ENCODE results near the gene BHLHA15.

BHLHA15 gene

GRCh38 chr7:98211221-98211675 lies at the start of gene BHLHA15:
Gene BHLHA15 (plus strand): TSS chr7:98211439. CDS start chr7:98212310, 871 bp downstream.
- peak; percentile 57 for DNase-seq (ENCODE audit: low spot score)
- POLR2A ChIA-PET (ENCODE audit: low non-redundant PET): no interaction called here
- TF ChIP-seq, protein P1, sequence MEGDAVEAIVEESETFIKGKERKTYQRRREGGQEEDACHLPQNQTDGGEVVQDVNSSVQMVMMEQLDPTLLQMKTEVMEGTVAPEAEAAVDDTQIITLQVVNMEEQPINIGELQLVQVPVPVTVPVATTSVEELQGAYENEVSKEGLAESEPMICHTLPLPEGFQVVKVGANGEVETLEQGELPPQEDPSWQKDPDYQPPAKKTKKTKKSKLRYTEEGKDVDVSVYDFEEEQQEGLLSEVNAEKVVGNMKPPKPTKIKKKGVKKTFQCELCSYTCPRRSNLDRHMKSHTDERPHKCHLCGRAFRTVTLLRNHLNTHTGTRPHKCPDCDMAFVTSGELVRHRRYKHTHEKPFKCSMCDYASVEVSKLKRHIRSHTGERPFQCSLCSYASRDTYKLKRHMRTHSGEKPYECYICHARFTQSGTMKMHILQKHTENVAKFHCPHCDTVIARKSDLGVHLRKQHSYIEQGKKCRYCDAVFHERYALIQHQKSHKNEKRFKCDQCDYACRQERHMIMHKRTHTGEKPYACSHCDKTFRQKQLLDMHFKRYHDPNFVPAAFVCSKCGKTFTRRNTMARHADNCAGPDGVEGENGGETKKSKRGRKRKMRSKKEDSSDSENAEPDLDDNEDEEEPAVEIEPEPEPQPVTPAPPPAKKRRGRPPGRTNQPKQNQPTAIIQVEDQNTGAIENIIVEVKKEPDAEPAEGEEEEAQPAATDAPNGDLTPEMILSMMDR (conservative IDR thresholded peaks at IDR 0.05; ENCODE audit: low read depth): no peak
- H3K27ac ChIP-seq: no peak within 1 kb of the TSS
- CTCF ChIA-PET: interaction anchor here (1.2 kb wide), 1 partner anchor 190 kb away, joined by 4 read pairs; the partner anchor contains the start of gene BAIAP2L1

DNA sequence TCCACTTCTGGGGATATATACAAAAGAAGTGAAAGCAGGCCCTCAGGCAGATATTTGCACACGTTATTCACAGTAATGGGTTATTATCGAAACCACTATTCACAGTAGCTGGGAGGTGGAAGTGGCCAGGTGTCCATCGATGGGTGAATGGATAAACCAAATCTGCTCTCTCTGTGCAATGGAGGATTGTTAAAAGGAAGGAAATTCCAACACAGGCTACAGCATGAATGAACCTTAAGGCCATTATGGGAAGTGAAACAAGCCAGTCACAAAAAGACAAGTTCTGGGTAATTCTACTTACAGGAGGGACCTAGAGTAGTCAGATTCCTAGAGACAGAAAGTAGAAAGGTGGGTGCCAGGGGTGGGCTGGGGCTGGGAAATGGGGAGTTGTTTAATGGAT lies 48.5 kb upstream of the BHLHA15 start:
- ChIA-PET CTCF (interaction anchor here (12.0 kb wide), 1 partner anchor 140 kb away, joined by 202 read pairs; no protein-coding TSS in a partner anchor), POLR2A (ENCODE audit: low non-redundant PET) (no interaction called here)
- DNase-seq (ENCODE audit: low spot score): no peak
- TF ChIP-seq, protein P1 (conservative IDR thresholded peaks at IDR 0.05; ENCODE audit: low read depth): no peak
- no peak overlapping the region for H3K27ac ChIP-seq

DNA sequence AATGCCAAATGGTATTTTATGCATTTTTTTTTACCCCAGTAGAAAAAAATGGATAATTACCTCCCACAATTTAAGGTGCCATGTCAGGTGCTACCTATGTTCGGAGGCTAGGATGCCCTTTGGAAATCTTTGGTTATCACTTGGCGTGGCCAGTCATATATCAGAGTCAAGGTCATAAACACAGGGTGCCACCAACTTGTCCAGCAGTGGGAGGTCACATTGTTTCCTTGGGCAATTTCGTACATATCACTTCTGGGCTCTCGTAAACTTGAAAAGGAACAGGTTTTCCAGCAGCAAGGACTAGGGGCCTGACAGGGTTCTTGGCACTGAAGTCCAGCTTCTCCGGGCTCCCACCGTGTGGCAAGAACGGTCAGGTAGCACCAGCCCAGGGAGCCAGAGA lies 48.0 kb upstream of the BHLHA15 start:
- POLR2A ChIA-PET (ENCODE audit: low non-redundant PET): interaction anchor here (0.5 kb wide), 1 partner anchor 13 kb away, joined by 4 read pairs; no protein-coding TSS in a partner anchor
- H3K27ac ChIP-seq: peak overlapping the region; percentile 69
- CTCF ChIA-PET: interaction anchor here (12.0 kb wide), 1 partner anchor 141 kb away, joined by 202 read pairs; no protein-coding TSS in a partner anchor
- TF ChIP-seq, protein P1 (conservative IDR thresholded peaks at IDR 0.05; ENCODE audit: low read depth): no peak
- DNase-seq (ENCODE audit: low spot score): no peak

GRCh38 chr7:98163704-98164494 lies 47.3 kb upstream of the BHLHA15 start:
- TF ChIP-seq, protein P1 (conservative IDR thresholded peaks at IDR 0.05; ENCODE audit: low read depth): no peak
- H3K27ac ChIP-seq: peak overlapping the region; percentile 69
- ChIA-PET POLR2A (ENCODE audit: low non-redundant PET) (interaction anchor here (0.5 to 0.8 kb wide), 2 partner anchors 14 to 143 kb away, joined by 3 to 4 read pairs; no protein-coding TSS in a partner anchor), CTCF (interaction anchor here (12.0 kb wide), 1 partner anchor 141 kb away, joined by 202 read pairs; no protein-coding TSS in a partner anchor)
- DNase-seq (ENCODE audit: low spot score): peak; percentile 69

GRCh38 chr7:98165827-98166667 lies 45.2 kb upstream of the BHLHA15 start:
- POLR2A ChIA-PET (ENCODE audit: low non-redundant PET): no interaction called here
- TF ChIP-seq, protein P1 (conservative IDR thresholded peaks at IDR 0.05; ENCODE audit: low read depth): peak; percentile 79
- no peak for DNase-seq (ENCODE audit: low spot score)
- H3K27ac ChIP-seq: no peak overlapping the region
- CTCF ChIA-PET: interaction anchor here (0.6 to 12.0 kb wide), 4 partner anchors 23 to 967 kb away, joined by 4 to 202 read pairs (median 4); no protein-coding TSS in a partner anchor

DNA sequence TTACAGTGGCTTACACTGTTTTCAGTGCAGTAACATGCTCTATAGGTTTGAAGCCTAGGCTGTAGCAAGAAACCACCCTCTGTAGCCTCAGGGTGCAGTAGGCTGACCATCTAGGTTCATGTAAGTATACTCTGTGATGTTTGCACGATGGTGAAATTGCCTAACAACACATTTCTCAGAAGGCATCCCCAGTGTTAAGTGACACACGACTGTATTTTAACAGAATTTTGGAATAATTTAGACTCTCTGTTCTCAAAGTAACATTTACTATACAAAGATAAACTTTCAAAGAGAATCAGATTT lies 44.6 kb upstream of the BHLHA15 start:
- POLR2A ChIA-PET (ENCODE audit: low non-redundant PET): no interaction called here
- no peak for DNase-seq (ENCODE audit: low spot score)
- H3K27ac ChIP-seq: no peak overlapping the region
- TF ChIP-seq, protein P1 (conservative IDR thresholded peaks at IDR 0.05; ENCODE audit: low read depth): no peak
- CTCF ChIA-PET: interaction anchor here (0.6 to 12.0 kb wide), 2 partner anchors 84 to 144 kb away, joined by 5 to 202 read pairs; no protein-coding TSS in a partner anchor
